ENCODE measurements around the gene OLFML2A. TPM values are rescaled to one million over a fixed set of nuclear protein-coding genes. Genes with fewer than 3 reads are reported as not detected.

Gene OLFML2A
- total and polyA plus RNA-seq, 4 donors: 0.13 to 15.9 (median 3.7) TPM

- Histone ChIP-seq H3K36me3 (ENCODE audit: control insufficient read depth in 1 of 2, insufficient read depth in 2 of 2, low read length in 1 of 2) (no peaks in the 10 kb centered on the region), H3K4me1 (ENCODE audit: control insufficient read depth in 1 of 2, insufficient read depth in 2 of 2, low read length in 2 of 2) (no peaks in the 10 kb centered on the region), H3K27me3 (ENCODE audit: control insufficient read depth in 1 of 2, insufficient read depth in 2 of 2, low read length in 1 of 2) (no peaks in the 10 kb centered on the region), H3K27ac (ENCODE audit: low read depth in 1 of 2, low read length in 2 of 2) (no peak overlapping the region), H3K4me3 (ENCODE audit: low read length in 2 of 2) (no peak overlapping the region), H3K9me3 (ENCODE audit: control insufficient read depth, low read length) (no peaks in the 10 kb centered on the region)
- ATAC-seq (ENCODE audit: low FRiP score) (no peak), DNase-seq (peak in 1 of 2 donors; percentile 24)
- 88 to 91% methylated on average over 5 of the region's 5 CpGs for WGBS, 2 donors
- intact Hi-C loops (cut with DNase I): no loop called here
Measured at GRCh38 chr9:124815601-124816000, 38.7 kb downstream of the OLFML2A start.

DNA sequence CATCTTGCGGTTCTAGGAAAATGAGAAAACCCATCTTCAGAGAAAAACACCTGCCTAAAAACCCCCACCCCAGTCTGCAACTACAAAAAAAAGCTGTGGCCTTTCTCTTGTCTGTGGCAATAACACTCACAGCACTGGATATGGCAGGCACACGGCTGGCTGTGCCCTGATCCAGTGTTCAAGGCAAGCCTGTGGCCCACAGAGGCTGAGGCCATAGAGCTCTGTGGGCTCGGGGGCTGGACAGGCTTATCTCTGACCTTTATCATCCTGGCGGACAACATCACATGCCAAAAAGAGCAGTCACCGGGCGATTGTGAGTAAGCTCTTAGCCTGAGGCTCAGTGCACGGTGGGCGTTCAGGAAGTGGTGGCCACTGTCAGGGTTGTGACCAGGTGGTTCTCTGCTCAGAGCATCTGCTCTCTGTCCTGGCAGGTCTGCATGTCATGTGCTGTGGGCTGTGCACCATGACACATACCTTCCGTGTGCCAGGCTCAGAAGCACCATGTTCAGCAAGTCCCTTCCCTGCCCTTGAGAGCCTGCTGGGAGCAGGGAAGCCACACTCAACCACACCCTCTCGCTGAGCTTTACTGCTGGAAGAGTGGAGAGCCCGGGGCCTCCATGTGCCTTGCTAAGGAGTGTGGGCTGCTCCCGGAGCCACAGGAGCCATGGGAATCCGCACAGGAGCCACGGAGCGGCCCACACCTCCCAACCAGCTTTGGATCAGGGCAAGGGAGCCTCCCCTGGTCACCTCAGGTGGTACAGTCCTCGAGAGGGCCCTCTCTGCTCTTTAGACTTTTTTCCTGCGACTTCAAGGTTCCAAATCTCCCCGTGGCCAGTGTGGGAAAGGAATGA, 41.7 kb downstream of the OLFML2A start:
- peak; percentile 40 for ATAC-seq (ENCODE audit: low FRiP score)
- 45 to 51% methylated on average over 18 of the region's 18 CpGs for WGBS, 2 donors

DNA sequence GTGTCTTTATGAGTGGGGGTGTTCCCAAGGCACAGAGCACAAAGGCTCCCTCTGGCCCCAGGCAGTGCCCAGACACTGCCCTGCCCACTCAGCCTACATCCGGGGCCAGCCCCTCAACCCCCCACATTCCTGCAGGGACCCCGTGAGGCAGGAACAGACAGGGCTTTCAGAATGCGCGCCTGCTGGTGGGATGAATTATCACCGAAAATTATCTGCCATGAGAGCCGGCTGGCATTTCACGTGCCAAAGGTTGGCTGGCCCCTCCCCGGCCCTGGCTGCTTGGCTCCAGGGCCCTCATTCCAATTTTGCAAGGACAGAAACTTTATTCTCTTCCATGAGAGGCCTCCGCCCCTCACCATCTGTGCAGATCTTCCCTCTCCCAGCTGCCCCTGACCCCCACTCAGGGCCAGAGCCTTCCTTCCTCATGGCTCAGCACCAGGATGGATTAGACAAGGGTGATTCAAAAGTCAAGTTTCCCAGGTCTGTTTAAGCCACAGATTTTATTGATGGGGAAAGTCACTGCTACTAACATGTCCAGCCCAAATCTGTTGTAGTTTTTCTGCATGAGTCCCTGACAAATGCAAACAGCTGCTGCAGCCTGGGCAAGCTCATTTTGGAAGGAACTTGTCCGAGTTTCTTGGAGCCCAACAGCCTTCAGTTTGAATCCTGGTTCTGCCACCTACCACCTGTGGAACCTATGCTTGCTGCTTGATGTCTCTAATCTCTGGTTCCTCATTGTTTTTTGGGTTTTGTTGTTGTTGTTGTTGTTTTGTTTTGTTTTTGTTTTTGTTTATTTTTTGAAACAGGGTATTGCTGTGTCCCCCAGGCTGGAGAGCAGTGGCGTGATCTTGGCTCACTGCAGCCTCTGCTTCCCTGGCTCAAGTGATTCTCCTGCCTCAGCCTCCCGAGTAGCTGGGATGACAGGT, 44.0 kb downstream of the OLFML2A start:
- no peaks in the 10 kb centered on the region for H3K9me3 ChIP-seq (ENCODE audit: control insufficient read depth, low read length)
- no peaks in the 10 kb centered on the region for H3K4me1 ChIP-seq (ENCODE audit: control insufficient read depth in 1 of 2, insufficient read depth in 2 of 2, low read length in 2 of 2)
- H3K4me3 ChIP-seq (ENCODE audit: low read length in 2 of 2): no peak overlapping the region
- H3K27ac ChIP-seq (ENCODE audit: low read depth in 1 of 2, low read length in 2 of 2): no peak overlapping the region
- no peaks in the 10 kb centered on the region for H3K27me3 ChIP-seq (ENCODE audit: control insufficient read depth in 1 of 2, insufficient read depth in 2 of 2, low read length in 1 of 2)
- ATAC-seq (ENCODE audit: low FRiP score): no peak
- intact Hi-C loops (cut with DNase I): no loop called here
- WGBS, 2 donors: 71 to 74% methylated on average over 12 of the region's 12 CpGs
- H3K36me3 ChIP-seq (ENCODE audit: control insufficient read depth in 1 of 2, insufficient read depth in 2 of 2, low read length in 1 of 2): no peaks in the 10 kb centered on the region
- peak in 1 of 2 donors; percentile 24 for DNase-seq

More for the DNA sequence above, 41.7 kb downstream of the OLFML2A start:
- intact Hi-C loops (cut with DNase I): no loop called here
- Histone ChIP-seq H3K4me3 (ENCODE audit: low read length in 2 of 2) (no peak overlapping the region), H3K27ac (ENCODE audit: low read depth in 1 of 2, low read length in 2 of 2) (no peak overlapping the region), H3K4me1 (ENCODE audit: control insufficient read depth in 1 of 2, insufficient read depth in 2 of 2, low read length in 2 of 2) (no peaks in the 10 kb centered on the region), H3K36me3 (ENCODE audit: control insufficient read depth in 1 of 2, insufficient read depth in 2 of 2, low read length in 1 of 2) (no peaks in the 10 kb centered on the region), H3K27me3 (ENCODE audit: control insufficient read depth in 1 of 2, insufficient read depth in 2 of 2, low read length in 1 of 2) (no peaks in the 10 kb centered on the region), H3K9me3 (ENCODE audit: control insufficient read depth, low read length) (no peaks in the 10 kb centered on the region)
- DNase-seq: peak in 1 of 2 donors; percentile 33

GRCh38 chr9:124828489-124829333, 51.8 kb downstream of the OLFML2A start:
- no peak for DNase-seq
- intact Hi-C loops (cut with DNase I): no loop called here
- WGBS, 2 donors: 24 to 25% methylated on average over 2 of the region's 2 CpGs
- Histone ChIP-seq H3K36me3 (ENCODE audit: control insufficient read depth in 1 of 2, insufficient read depth in 2 of 2, low read length in 1 of 2) (no peaks in the 10 kb centered on the region), H3K4me3 (ENCODE audit: low read length in 2 of 2) (no peak overlapping the region), H3K27me3 (ENCODE audit: control insufficient read depth in 1 of 2, insufficient read depth in 2 of 2, low read length in 1 of 2) (no peaks in the 10 kb centered on the region), H3K27ac (ENCODE audit: low read depth in 1 of 2, low read length in 2 of 2) (no peak overlapping the region), H3K9me3 (ENCODE audit: control insufficient read depth, low read length) (no peaks in the 10 kb centered on the region), H3K4me1 (ENCODE audit: control insufficient read depth in 1 of 2, insufficient read depth in 2 of 2, low read length in 2 of 2) (no peaks in the 10 kb centered on the region)
- ATAC-seq (ENCODE audit: low FRiP score): no peak

- DNase-seq: no peak
- Histone ChIP-seq H3K36me3 (ENCODE audit: control insufficient read depth in 1 of 2, insufficient read depth in 2 of 2, low read length in 1 of 2) (no peaks in the 10 kb centered on the region), H3K9me3 (ENCODE audit: control insufficient read depth, low read length) (no peaks in the 10 kb centered on the region), H3K4me1 (ENCODE audit: control insufficient read depth in 1 of 2, insufficient read depth in 2 of 2, low read length in 2 of 2) (no peaks in the 10 kb centered on the region), H3K4me3 (ENCODE audit: low read length in 2 of 2) (no peak overlapping the region), H3K27ac (ENCODE audit: low read depth in 1 of 2, low read length in 2 of 2) (no peak overlapping the region), H3K27me3 (ENCODE audit: control insufficient read depth in 1 of 2, insufficient read depth in 2 of 2, low read length in 1 of 2) (no peaks in the 10 kb centered on the region)
- intact Hi-C loops (cut with DNase I): no loop called here
- no peak for ATAC-seq (ENCODE audit: low FRiP score)
- 27 to 33% methylated on average over 5 of the region's 5 CpGs for WGBS, 2 donors
Measured at GRCh38 chr9:124829334-124829669, 52.4 kb downstream of the OLFML2A start.

- 72% methylated on average over 4 of the region's 4 CpGs for WGBS, 2 donors
- ATAC-seq (ENCODE audit: low FRiP score) (no peak), DNase-seq (no peak)
- no peaks in the 10 kb centered on the region for H3K9me3 ChIP-seq (ENCODE audit: control insufficient read depth, low read length)
- no peaks in the 10 kb centered on the region for H3K4me1 ChIP-seq (ENCODE audit: control insufficient read depth in 1 of 2, insufficient read depth in 2 of 2, low read length in 2 of 2)
- H3K36me3 ChIP-seq (ENCODE audit: control insufficient read depth in 1 of 2, insufficient read depth in 2 of 2, low read length in 1 of 2): no peaks in the 10 kb centered on the region
- no peaks in the 10 kb centered on the region for H3K27me3 ChIP-seq (ENCODE audit: control insufficient read depth in 1 of 2, insufficient read depth in 2 of 2, low read length in 1 of 2)
- H3K27ac ChIP-seq (ENCODE audit: low read depth in 1 of 2, low read length in 2 of 2): no peak overlapping the region
- intact Hi-C loops (cut with DNase I): no loop called here
- no peak overlapping the region for H3K4me3 ChIP-seq (ENCODE audit: low read length in 2 of 2)
Measured at GRCh38 chr9:124830593-124830992, 53.7 kb downstream of the OLFML2A start.

DNA sequence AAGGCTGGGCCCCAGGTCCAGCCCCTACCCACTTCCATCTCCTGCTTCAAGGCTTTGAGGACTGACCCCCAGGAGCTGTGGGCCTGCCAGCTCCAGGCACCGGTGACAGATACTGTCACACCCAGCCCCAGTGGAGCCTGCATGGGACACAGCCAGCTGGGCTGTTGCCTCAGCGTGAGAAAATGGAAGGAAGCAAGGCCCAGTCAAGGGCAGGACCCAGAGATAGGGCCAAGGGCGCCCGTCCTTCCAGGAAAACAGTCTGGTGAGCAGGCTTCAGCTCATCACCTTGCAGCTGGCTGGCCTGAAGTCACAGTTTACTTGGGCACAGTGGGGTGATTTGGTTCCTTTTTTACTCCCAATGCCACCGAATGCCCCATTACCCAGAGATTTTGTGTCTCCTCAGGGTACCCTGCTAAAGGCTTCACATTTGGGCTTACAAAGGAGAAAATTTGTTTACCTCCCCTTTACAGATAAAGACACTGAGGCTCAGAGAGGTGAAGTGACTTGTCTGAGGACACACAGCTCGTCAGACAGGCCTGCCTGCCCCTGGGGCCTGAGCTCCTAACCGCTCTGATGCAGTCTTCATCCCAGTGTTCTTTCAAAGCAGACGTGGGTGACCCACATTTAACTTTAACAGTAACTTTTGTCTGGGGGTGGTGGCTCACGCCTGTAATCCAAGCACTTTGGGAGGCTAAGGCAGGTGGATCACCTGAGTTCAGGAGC, 54.9 kb downstream of the OLFML2A start:
- DNase-seq: no peak
- H3K4me1 ChIP-seq (ENCODE audit: control insufficient read depth in 1 of 2, insufficient read depth in 2 of 2, low read length in 2 of 2): no peaks in the 10 kb centered on the region
- ATAC-seq (ENCODE audit: low FRiP score): peak; percentile 61
- no peak overlapping the region for H3K27ac ChIP-seq (ENCODE audit: low read depth in 1 of 2, low read length in 2 of 2)
- intact Hi-C loops (cut with DNase I): no loop called here
- H3K4me3 ChIP-seq (ENCODE audit: low read length in 2 of 2): no peak overlapping the region
- H3K27me3 ChIP-seq (ENCODE audit: control insufficient read depth in 1 of 2, insufficient read depth in 2 of 2, low read length in 1 of 2): no peaks in the 10 kb centered on the region
- no peaks in the 10 kb centered on the region for H3K9me3 ChIP-seq (ENCODE audit: control insufficient read depth, low read length)
- H3K36me3 ChIP-seq (ENCODE audit: control insufficient read depth in 1 of 2, insufficient read depth in 2 of 2, low read length in 1 of 2): no peaks in the 10 kb centered on the region
- WGBS, 2 donors: 88 to 90% methylated on average over 9 of the region's 9 CpGs

- H3K36me3 ChIP-seq (ENCODE audit: control insufficient read depth in 1 of 2, insufficient read depth in 2 of 2, low read length in 1 of 2): no peaks in the 10 kb centered on the region
- intact Hi-C loops (cut with DNase I): no loop called here
- no peaks in the 10 kb centered on the region for H3K4me1 ChIP-seq (ENCODE audit: control insufficient read depth in 1 of 2, insufficient read depth in 2 of 2, low read length in 2 of 2)
- H3K27ac ChIP-seq (ENCODE audit: low read depth in 1 of 2, low read length in 2 of 2): no peak overlapping the region
- DNase-seq (no peak), ATAC-seq (ENCODE audit: low FRiP score) (no peak)
- H3K27me3 ChIP-seq (ENCODE audit: control insufficient read depth in 1 of 2, insufficient read depth in 2 of 2, low read length in 1 of 2): no peaks in the 10 kb centered on the region
- WGBS, 2 donors: 72 to 73% methylated on average over 7 of the region's 7 CpGs
- H3K4me3 ChIP-seq (ENCODE audit: low read length in 2 of 2): no peak overlapping the region
- no peaks in the 10 kb centered on the region for H3K9me3 ChIP-seq (ENCODE audit: control insufficient read depth, low read length)
Measured at GRCh38 chr9:124834591-124834990, 57.7 kb downstream of the OLFML2A start.
